HepG2 (cell line): ENCODE measurements around the gene ARMH3. TPM values are rescaled to one million over a fixed set of nuclear protein-coding genes. Genes with fewer than 3 reads are reported as not detected.

ENCODE experiments used
- DBP ChIP-seq: sonication (generic); formaldehyde crosslinking; IDR thresholded peaks from 2 replicates; pipeline ENCODE4 v1.4.0; 2020; ENCODE audit warnings: missing genetic modification reagents; ENCODE audit errors: not compliant biosample characterization
- EED ChIP-seq: sonication (generic); formaldehyde crosslinking; IDR thresholded peaks from 2 replicates; pipeline ENCODE4 v1.5.0; 2020; ENCODE audit warnings: mild to moderate bottlenecking, missing genetic modification reagents
- ERF ChIP-seq: IDR thresholded peaks from 2 replicates; pipeline ENCODE4 v1.6.1; 2018; ENCODE audit warnings: missing biosample characterization, missing genetic modification reagents
- FOXP1 ChIP-seq, 2 experiments: fragments of 450-650 bp in 1 of 2; IDR thresholded peaks; 2 replicates each; pipeline ENCODE4 v1.6.1; 2017 to 2018; ENCODE audit warnings: antibody characterized with exemption in 1 of 2
- LRRFIP1 ChIP-seq: sonication (generic); formaldehyde crosslinking; conservative IDR thresholded peaks from 2 replicates; pipeline ENCODE4 v1.4.0; 2020; ENCODE audit warnings: missing genetic modification reagents
- MBNL3 ChIP-seq: fragments of 250-450 bp; sonication (Bioruptor Pico); conservative IDR thresholded peaks from 2 replicates; pipeline ENCODE4 v1.8.0; 2022; ENCODE audit warnings: mild to moderate bottlenecking, inconsistent platforms
- NCOA5 ChIP-seq: sonication (generic); formaldehyde crosslinking; IDR thresholded peaks from 2 replicates; pipeline ENCODE4 v1.4.0; 2020; ENCODE audit warnings: missing genetic modification reagents
- REST ChIP-seq, 2 experiments: IDR thresholded peaks; 2 replicates each; pipeline ENCODE4 v1.6.1; 2011 to 2012; ENCODE audit warnings: low read length in 2 of 2, borderline replicate concordance in 1 of 2, low read depth in 1 of 2, mild to moderate bottlenecking in 1 of 2, moderate library complexity in 1 of 2
- SOX13 ChIP-seq, 3 experiments: fragments of 450-650 bp in 1 of 3; sonication (generic) in 1 of 3; formaldehyde crosslinking in 1 of 3; IDR thresholded peaks in 2 of 3; conservative IDR thresholded peaks in 1 of 3; 2 replicates each; pipeline versions ENCODE4 v1.5.0 to v1.6.1; 2016 to 2020; ENCODE audit warnings: antibody characterized with exemption in 1 of 3, mild to moderate bottlenecking in 1 of 3, missing compliant biosample characterization in 1 of 3, missing genetic modification reagents in 1 of 3, moderate library complexity in 1 of 3
- SRSF4 ChIP-seq: fragments of 200-400 bp; formaldehyde crosslinking; IDR thresholded peaks from one replicate; pipeline ENCODE4 v1.6.1; 2018; ENCODE audit warnings: mild to moderate bottlenecking, low read depth, low read length, moderate library complexity; ENCODE audit not compliant: poor library complexity, severe bottlenecking
- THRA ChIP-seq: sonication (generic); formaldehyde crosslinking; IDR thresholded peaks from 2 replicates; pipeline ENCODE4 v1.4.0; 2020; ENCODE audit warnings: missing genetic modification reagents, borderline replicate concordance
- YY1 ChIP-seq: IDR thresholded peaks from 2 replicates; pipeline ENCODE4 v1.6.1; 2011; ENCODE audit warnings: low read length, low read depth, moderate library complexity, mild to moderate bottlenecking; ENCODE audit not compliant: insufficient read depth, insufficient replicate concordance
- ZNF263 ChIP-seq: sonication (generic); formaldehyde crosslinking; IDR thresholded peaks from 2 replicates; pipeline ENCODE4 v1.4.0; 2020; ENCODE audit warnings: missing genetic modification reagents
- ZNF280B ChIP-seq: sonication (generic); formaldehyde crosslinking; IDR thresholded peaks from 2 replicates; pipeline ENCODE4 v1.5.0; 2020; ENCODE audit warnings: missing genetic modification reagents, mild to moderate bottlenecking, borderline replicate concordance
- ZNF292 ChIP-seq: sonication (generic); formaldehyde crosslinking; IDR thresholded peaks from 2 replicates; pipeline ENCODE4 v1.8.1; 2022; ENCODE audit warnings: mild to moderate bottlenecking, low read depth, missing genetic modification reagents, borderline replicate concordance
- ZNF549 ChIP-seq: sonication (generic); formaldehyde crosslinking; IDR thresholded peaks from 2 replicates; pipeline ENCODE4 v1.5.0; 2020; ENCODE audit warnings: missing genetic modification reagents
- ZNF83 ChIP-seq: sonication (generic); formaldehyde crosslinking; IDR thresholded peaks from 2 replicates; pipeline ENCODE4 v1.4.0; 2020; ENCODE audit warnings: missing genetic modification reagents, mild to moderate bottlenecking, borderline replicate concordance
- polyA plus RNA-seq, 8 experiments: library from polyadenylated mRNA; depleted of rRNA in 3 of 8; stranded (reverse) in 7 of 8; unstranded in 1 of 8; fragments of >200 nt; fragmentation: Illumina TruSeq in 4 of 8; extraction: Trizol in 4 of 8; gene quantifications; 2 replicates each; pipeline versions ENCODE4 v1.2.1 to v1.2.3, GENCODE V29; 2011 to 2016; ENCODE audit warnings: low read depth in 4 of 8, missing spikeins in 1 of 8, mixed read lengths in 1 of 8; ENCODE audit not compliant: insufficient read depth in 1 of 8
- total RNA-seq, 5 experiments: library from RNA; depleted of rRNA; stranded (reverse); fragments of >200 nt; fragmentation: Illumina TruSeq; extraction: Trizol; gene quantifications; 2 replicates each; pipeline ENCODE4 v1.2.3, GENCODE V29; 2016; ENCODE audit warnings: low read depth in 1 of 5

The ARMH3 gene
- total and polyA plus RNA-seq, 2 of the 13 experiments (the other 11 are each of a cell fraction or from before 2014, with no cell fraction given): 8.4 to 16.9 TPM

GRCh38 chr10:102009801-102010425, 46.1 kb downstream of the ARMH3 start (continued):
- TF ChIP-seq DBP (CRISPR knock-in tag) (no peak), SRSF4 (no peak), LRRFIP1 (CRISPR knock-in tag) (no peak), ZNF549 (CRISPR knock-in tag) (no peak), ZNF263 (CRISPR knock-in tag) (no peak), ERF (CRISPR knock-in tag) (peak; percentile 66; the same call in 1 of the 2 replicates), THRA (CRISPR knock-in tag) (0 out of 2 replicates have a peak, but pooled peaks have one; percentile 18), MBNL3 (CRISPR knock-in tag) (no peak), FOXP1 (IDR thresholded peaks at IDR 0.05) (no peak), FOXP1 (CRISPR knock-in tag; IDR thresholded peaks at IDR 0.05) (0 out of 2 replicates have a peak, but pooled peaks have one; percentile 6), ZNF280B (CRISPR knock-in tag) (no peak), SOX13 (IDR thresholded peaks at IDR 0.05) (no peak), SOX13 (CRISPR knock-in tag; conservative IDR thresholded peaks at IDR 0.05 in 1 of 2, IDR thresholded peaks at IDR 0.05 in 1 of 2) (peak in 1 of 2 experiments; percentile 14; a peak in 1 of 4 replicates), EED (CRISPR knock-in tag) (no peak), NCOA5 (CRISPR knock-in tag) (no peak), ZNF292 (CRISPR knock-in tag) (no peak), YY1 (no peak), REST (IDR thresholded peaks at IDR 0.05; ENCODE audit: borderline replicate concordance in 1 of 2, low read depth in 1 of 2, low read length in 2 of 2) (peak in 1 of 2 experiments; percentile 15; a peak in 1 of 4 replicates), ZNF83 (no peak)
